Ishikawa (cell line): Measurements from ENCODE around the gene TRIP10.

Source experiments
- CEBPB ChIP-seq: IDR thresholded peaks from 2 replicates; pipeline ENCODE4 v1.6.1; 2012
- CREB1 ChIP-seq: IDR thresholded peaks from 2 replicates; pipeline ENCODE4 v1.6.1; 2012; ENCODE audit warnings: low read depth
- EGR1 ChIP-seq: IDR thresholded peaks from 2 replicates; pipeline ENCODE4 v1.6.1; 2012
- EP300 ChIP-seq: IDR thresholded peaks from 2 replicates; pipeline ENCODE4 v1.6.1; 2012; ENCODE audit warnings: borderline replicate concordance
- FOXM1 ChIP-seq: IDR thresholded peaks from 2 replicates; pipeline ENCODE4 v1.6.1; 2012; ENCODE audit warnings: low read depth, borderline replicate concordance
- NFIC ChIP-seq: IDR thresholded peaks from 2 replicates; pipeline ENCODE4 v1.6.1; 2012
- RAD21 ChIP-seq: IDR thresholded peaks from 2 replicates; pipeline ENCODE4 v1.6.1; 2012; ENCODE audit warnings: low read depth
- TAF1 ChIP-seq: IDR thresholded peaks from 2 replicates; pipeline ENCODE4 v1.6.1; 2012; ENCODE audit warnings: low read depth, mild to moderate bottlenecking
- TCF12 ChIP-seq: IDR thresholded peaks from 2 replicates; pipeline ENCODE4 v1.6.1; 2012; ENCODE audit warnings: low read depth
- TEAD4 ChIP-seq: IDR thresholded peaks from 2 replicates; pipeline ENCODE4 v1.6.1; 2012
- YY1 ChIP-seq: IDR thresholded peaks from 2 replicates; pipeline ENCODE4 v1.6.1; 2012; ENCODE audit warnings: low read depth
- ZBTB7A ChIP-seq: IDR thresholded peaks from 2 replicates; pipeline ENCODE4 v1.6.1; 2012; ENCODE audit warnings: low read depth
- TF ChIP-seq, protein P1 (sequence below): IDR thresholded peaks from 2 replicates; pipeline ENCODE4 v1.6.1; 2012; ENCODE audit warnings: low read depth, mild to moderate bottlenecking
- TF ChIP-seq, protein P2 (sequence below): IDR thresholded peaks from 2 replicates; pipeline ENCODE4 v1.6.1; 2012
- TF ChIP-seq, protein P3 (sequence below): IDR thresholded peaks from 2 replicates; pipeline ENCODE4 v1.6.1; 2012

The TRIP10 gene

DNA sequence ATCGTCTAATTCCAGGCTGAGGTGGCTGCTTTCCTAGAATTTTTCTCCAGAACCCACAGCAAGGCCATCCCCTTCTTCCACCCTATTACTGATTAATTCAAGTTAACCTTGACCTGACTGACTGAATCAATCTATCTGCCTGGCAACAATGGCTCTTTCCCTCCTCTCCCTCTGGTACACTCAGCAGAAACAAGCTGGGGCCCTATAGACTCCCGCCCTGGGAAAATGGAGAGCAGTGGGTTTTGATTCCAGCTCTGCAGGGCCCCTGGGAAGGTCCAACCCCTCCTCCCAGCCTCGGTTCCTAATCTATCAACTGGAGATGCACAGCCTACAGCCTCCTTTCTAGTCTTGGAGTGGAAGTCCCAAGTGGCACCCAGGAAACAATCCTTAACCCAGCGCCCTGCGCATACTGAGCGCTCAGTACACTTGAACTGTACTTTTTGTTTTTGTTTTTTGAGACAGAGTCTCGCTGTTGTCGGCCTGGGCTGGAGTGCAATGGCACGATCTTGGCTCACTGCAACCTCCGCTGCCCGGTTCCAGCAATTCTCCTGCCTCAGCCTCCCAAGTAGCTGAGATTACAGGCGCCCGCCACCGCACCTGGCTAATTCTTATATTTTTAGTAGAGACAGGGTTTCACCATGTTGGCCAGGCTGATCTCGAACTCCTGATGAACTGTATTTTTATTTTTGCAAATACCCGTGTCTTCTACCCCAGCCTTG, 13.8 kb upstream of the TRIP10 start:
- TF ChIP-seq YY1 (no peak), CREB1 (no peak), TEAD4 (no peak)

DNA sequence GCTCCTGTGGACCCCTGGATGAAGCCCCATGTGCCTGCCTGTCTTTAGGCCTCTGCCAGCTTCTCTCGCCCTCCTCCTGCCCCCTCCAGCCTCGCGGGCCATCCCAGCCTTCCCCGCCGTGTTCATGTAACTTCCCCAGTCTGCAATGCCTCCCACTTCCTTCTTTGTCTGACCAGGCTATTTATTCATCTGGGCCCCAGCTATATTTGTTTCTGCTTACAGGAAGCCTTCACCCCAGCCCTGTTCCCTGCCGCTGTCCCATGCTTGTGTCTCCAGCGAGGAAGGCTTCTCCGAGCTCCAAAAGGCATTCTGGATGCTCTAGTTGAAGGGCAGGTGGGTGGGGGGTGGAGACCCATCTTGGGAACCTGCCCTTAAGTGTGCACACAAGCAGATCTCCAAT, 11.1 kb upstream of the TRIP10 start:
- no peak for TF ChIP-seq YY1
- no peak for TF ChIP-seq ZBTB7A
- TF ChIP-seq NFIC = no peak
- no peak for TF ChIP-seq EGR1
- no peak for TF ChIP-seq CEBPB
- TF ChIP-seq, protein P1, sequence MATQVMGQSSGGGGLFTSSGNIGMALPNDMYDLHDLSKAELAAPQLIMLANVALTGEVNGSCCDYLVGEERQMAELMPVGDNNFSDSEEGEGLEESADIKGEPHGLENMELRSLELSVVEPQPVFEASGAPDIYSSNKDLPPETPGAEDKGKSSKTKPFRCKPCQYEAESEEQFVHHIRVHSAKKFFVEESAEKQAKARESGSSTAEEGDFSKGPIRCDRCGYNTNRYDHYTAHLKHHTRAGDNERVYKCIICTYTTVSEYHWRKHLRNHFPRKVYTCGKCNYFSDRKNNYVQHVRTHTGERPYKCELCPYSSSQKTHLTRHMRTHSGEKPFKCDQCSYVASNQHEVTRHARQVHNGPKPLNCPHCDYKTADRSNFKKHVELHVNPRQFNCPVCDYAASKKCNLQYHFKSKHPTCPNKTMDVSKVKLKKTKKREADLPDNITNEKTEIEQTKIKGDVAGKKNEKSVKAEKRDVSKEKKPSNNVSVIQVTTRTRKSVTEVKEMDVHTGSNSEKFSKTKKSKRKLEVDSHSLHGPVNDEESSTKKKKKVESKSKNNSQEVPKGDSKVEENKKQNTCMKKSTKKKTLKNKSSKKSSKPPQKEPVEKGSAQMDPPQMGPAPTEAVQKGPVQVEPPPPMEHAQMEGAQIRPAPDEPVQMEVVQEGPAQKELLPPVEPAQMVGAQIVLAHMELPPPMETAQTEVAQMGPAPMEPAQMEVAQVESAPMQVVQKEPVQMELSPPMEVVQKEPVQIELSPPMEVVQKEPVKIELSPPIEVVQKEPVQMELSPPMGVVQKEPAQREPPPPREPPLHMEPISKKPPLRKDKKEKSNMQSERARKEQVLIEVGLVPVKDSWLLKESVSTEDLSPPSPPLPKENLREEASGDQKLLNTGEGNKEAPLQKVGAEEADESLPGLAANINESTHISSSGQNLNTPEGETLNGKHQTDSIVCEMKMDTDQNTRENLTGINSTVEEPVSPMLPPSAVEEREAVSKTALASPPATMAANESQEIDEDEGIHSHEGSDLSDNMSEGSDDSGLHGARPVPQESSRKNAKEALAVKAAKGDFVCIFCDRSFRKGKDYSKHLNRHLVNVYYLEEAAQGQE = no peak
- TF ChIP-seq RAD21 = no peak
- TF ChIP-seq TAF1 = no peak
- no peak for TF ChIP-seq CREB1

DNA sequence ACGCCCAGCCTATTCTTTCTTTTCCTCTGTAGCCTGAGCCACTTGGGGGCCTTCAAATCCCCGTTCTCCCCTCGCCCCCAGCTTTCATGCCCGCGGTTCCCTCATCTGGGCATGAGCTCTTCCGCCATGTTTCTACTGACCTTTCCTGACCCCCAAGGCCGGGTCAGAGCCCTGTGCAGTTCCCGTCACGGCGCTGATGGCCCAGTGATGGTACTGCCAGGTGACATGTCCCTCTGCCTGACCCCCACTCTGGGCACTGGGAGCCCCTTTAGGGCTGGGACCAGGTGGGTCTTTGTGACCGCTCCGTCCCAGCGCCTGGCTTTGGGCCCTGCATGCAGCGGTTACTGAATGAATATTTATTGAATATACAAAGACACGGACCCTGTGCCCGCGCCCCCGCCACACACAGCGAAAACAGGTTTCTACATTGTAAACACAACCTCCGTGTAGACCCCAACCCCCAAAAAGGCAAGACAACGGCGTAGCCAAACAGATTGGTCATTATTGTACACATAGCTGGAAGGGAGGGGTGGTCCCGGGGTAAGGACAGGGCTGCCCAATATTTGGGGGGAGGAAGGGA, 9.8 kb upstream of the TRIP10 start:
- TF ChIP-seq EP300 (no peak), FOXM1 (no peak), TCF12 (no peak), ZBTB7A (no peak), TEAD4 (no peak), TAF1 (no peak), RAD21 (no peak), CREB1 (no peak), EGR1 (no peak), YY1 (no peak), NFIC (no peak), CEBPB (no peak)
- TF ChIP-seq, protein P2, sequence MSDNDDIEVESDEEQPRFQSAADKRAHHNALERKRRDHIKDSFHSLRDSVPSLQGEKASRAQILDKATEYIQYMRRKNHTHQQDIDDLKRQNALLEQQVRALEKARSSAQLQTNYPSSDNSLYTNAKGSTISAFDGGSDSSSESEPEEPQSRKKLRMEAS = no peak
- TF ChIP-seq, protein P3, sequence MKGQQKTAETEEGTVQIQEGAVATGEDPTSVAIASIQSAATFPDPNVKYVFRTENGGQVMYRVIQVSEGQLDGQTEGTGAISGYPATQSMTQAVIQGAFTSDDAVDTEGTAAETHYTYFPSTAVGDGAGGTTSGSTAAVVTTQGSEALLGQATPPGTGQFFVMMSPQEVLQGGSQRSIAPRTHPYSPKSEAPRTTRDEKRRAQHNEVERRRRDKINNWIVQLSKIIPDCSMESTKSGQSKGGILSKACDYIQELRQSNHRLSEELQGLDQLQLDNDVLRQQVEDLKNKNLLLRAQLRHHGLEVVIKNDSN = no peak
- TF ChIP-seq, protein P1 = no peak

DNA sequence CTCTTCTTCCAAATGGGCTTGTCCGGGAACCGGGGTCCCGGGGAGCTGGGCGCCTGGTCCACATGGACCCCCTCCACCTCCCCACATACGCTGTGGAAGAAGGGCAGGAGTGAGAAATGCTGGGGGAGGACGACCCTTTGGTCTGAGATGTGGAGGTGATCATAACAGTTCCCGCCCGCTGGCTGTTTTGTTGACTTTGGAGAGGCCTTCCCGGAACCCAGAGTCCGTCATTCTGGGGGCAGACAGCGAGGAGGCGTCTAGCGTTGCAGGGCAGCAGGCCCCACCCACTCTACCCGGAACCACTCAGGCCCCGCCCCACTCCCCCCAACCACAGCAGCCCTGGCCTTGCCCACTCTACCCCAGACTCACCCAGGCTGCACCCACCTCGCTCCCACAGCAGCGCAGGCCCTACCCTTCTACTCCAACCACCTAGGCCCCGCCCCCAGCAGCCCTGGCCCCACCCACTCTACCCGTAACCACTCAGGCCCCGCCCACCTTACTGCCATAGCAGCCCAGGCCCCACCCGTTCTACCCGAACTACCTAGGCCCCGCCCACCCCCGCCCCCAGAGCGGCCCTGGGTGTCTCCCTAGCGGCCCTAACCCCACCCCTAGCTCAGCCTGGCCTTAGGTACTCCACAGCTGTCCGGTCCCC, 9.2 kb upstream of the TRIP10 start:
- TF ChIP-seq TEAD4 (no peak), ZBTB7A (no peak), NFIC (no peak), EGR1 (no peak), TCF12 (no peak), YY1 (no peak)

DNA sequence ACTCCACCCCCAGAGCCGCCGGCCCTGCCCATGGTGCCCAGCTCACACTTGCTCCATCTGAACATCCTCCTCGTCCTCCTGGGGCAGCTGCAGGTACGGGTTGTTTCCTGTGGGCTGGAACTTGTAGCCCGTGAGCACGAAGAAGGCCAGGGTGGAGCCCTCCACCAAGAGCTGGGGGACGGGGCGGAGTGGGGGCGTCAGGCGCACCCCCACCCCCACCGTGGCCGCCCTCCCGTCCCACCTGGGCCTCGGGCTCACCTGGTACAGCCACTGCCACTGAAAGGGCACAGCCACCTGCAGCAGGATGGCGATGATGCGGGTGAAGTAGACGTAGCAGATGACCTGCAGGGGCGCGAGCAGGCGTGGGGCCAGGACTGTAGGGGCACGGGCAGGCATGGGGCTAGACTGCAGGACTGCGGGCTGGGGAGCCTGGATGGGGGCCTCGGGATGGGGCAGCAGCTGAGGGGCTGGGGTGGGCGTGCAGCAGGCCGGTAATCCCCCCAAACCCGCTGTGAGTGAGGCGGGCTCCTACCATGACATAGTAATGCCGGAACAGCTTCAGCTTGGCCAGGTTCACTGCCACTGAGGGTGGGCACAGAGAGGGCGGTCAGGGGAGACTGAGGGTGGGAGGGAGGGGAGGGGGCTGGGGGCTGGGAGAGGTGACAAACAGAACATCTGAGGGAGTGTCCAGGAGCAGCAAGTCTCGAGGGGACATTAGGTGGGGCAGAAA, 8.4 kb upstream of the TRIP10 start:
- TF ChIP-seq TCF12 (no peak), EP300 (no peak), TEAD4 (no peak), FOXM1 (no peak), CEBPB (no peak), EGR1 (no peak)
- TF ChIP-seq, protein P3 = no peak
- TF ChIP-seq, protein P2 = no peak
